Epithelial cell of proximal tubule (primary cell): ENCODE data around the gene GNAO1. TPM values are rescaled to one million over a fixed set of nuclear protein-coding genes. Genes with fewer than 3 reads are reported as not detected.

Experiments
- DNase-seq: peaks from one replicate; pipeline ENCODE4 v3.0.0-alpha.2; 2011; ENCODE audit warnings: low read depth
- H3K4me3 ChIP-seq: 2 replicates; pipeline ENCODE4 v1.5.1; 2011; ENCODE audit warnings: low read depth, mild to moderate bottlenecking, low read length
- CTCF ChIP-seq: conservative IDR thresholded peaks from 2 replicates; pipeline ENCODE4 v1.5.1; 2012; ENCODE audit warnings: low read depth, mild to moderate bottlenecking, low read length
- total RNA-seq: library from RNA; depleted of rRNA; stranded (reverse); fragments of >200 nt; gene quantifications from 2 replicates; pipeline ENCODE4 v1.2.3, GENCODE V29; 2015

Gene GNAO1
- total RNA-seq, 1 donor from 2014 or later, result 1.1 TPM

- H3K4me3 ChIP-seq, result no peak overlapping the region
- no peak for TF ChIP-seq CTCF
- no peak for DNase-seq
Measured at GRCh38 chr16:56294014-56294413, 102.7 kb downstream of the GNAO1 start.

GRCh38 chr16:56294579-56294978 lies 103.3 kb downstream of the GNAO1 start:
- DNase-seq, result no peak
- TF ChIP-seq CTCF, result no peak
- no peak overlapping the region for H3K4me3 ChIP-seq

- no peak for DNase-seq
- no peak overlapping the region for H3K4me3 ChIP-seq
- TF ChIP-seq CTCF, result no peak
Measured at GRCh38 chr16:56295059-56295665, 103.9 kb downstream of the GNAO1 start.

- H3K4me3 ChIP-seq, result no peak overlapping the region
- no peak for TF ChIP-seq CTCF
- DNase-seq, result no peak
Measured at GRCh38 chr16:56295739-56296527, 104.6 kb downstream of the GNAO1 start.

GRCh38 chr16:56297684-56298083 lies 106.4 kb downstream of the GNAO1 start:
- DNase-seq, result no peak
- no peak for TF ChIP-seq CTCF
- H3K4me3 ChIP-seq, result no peak overlapping the region

GRCh38 chr16:56298116-56298515 lies 106.8 kb downstream of the GNAO1 start:
- no peak overlapping the region for H3K4me3 ChIP-seq
- no peak for TF ChIP-seq CTCF
- no peak for DNase-seq

- TF ChIP-seq CTCF, result no peak
- no peak for DNase-seq
- no peak overlapping the region for H3K4me3 ChIP-seq
Measured at GRCh38 chr16:56298948-56299596, 107.8 kb downstream of the GNAO1 start.
